IPS-NIHi11 (cell line): ENCODE measurements around the gene AGBL5.

Experiments
- DNase-seq: peaks from one replicate; pipeline ENCODE4 v3.0.0; 2012; ENCODE audit warnings: mixed read lengths, low spot score

Gene AGBL5

GRCh38 chr2:27023740-27024139, 27.7 kb upstream of the AGBL5 start:
- DNase-seq: no peak

- DNase-seq: peak; percentile 89
Observed at GRCh38 chr2:27024188-27024587, 27.3 kb upstream of the AGBL5 start.

DNA sequence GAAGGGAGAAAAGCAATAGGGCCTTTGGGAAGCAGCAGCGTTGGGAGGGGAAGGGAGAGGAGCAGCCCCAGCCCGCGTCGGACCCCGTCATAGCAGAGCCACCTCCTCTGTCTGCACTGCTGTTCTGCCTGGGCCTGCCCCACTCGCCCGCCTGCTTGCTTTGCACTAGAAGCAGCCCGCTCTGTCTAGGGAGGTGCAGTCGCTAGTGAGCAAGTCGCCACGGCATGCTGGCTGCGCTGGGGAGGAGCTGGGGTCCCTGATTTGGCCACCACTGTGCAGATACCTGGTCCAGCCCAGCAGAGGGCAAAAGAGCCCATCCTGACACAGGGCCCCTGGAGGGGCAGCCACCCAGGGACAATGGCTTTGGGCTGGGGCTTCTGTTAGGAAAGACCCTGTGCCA, 26.7 kb upstream of the AGBL5 start:
- peak; percentile 47 for DNase-seq

DNA sequence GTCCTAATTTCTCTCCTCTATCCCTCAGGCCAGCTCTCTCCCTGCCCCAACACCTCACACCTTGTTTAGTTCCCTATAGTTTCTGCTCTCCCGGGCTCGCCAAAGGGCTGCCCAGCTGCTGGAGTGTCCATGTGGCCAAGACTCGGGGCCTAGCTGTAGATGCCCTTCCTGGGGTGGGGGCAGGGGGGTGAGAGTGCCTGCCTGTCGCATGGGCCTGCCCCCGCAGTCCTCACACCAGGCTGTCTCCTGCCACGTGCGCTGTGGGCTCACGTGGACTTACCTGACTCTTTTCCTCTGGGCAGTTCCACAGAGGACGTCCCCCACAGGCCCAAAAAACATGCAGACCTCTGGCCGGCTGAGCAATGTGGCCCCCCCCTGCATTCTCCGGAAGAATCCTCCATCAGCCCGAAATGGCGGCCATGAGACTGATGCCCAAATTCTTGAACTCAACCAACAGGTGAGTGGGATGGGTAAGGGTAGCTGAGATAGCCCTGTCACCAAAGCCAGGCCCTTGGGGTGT, 26.1 kb upstream of the AGBL5 start:
- no peak for DNase-seq

DNA sequence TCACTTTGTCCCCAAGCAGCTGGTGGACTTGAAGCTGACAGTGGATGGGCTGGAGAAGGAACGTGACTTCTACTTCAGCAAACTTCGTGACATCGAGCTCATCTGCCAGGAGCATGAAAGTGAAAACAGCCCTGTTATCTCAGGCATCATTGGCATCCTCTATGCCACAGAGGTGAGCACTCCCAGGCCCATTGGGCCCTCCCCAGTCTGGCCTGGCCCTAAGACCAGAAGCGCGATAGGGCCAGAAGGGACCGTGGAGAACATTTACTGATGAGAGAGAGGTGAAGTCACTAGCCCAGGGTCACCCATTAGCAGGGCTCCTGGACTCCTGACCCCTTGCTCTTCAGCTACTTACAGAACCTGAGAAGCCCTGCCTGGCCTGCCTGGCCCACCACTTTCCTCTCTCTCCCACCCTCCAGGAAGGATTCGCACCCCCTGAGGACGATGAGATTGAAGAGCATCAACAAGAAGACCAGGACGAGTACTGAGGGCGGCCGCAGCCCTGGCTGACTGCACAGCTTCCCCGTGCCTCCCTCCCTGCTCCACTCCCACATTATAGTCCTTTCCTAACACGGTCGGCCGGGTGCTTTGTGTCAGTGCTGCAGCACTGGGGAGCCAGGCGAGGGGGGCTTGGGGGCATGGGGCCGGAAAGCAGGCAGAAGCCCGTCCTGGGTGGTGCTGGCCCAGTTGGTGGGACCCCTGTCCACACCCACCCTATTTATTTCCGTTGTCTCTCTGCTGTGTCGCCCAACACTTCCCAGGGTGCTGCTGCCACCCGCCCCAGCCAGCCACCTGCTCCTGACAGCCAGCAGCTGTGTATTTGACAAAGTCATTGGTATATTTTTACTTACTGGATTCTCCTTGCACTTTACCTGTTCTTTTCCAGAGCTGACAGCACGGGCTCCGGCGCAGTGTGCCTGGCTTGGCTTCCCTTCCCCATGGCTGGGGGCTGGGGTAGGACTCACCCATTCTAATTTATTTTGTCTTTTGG, 25.3 kb upstream of the AGBL5 start:
- no peak for DNase-seq

- no peak for DNase-seq
Observed at GRCh38 chr2:27027211-27027651, 24.2 kb upstream of the AGBL5 start.

- no peak for DNase-seq
Observed at GRCh38 chr2:27029051-27029450, 22.4 kb upstream of the AGBL5 start.

GRCh38 chr2:27032495-27033252, 18.8 kb upstream of the AGBL5 start, which contains the start of gene TMEM214:
TSS of gene TMEM214 (plus strand) at chr2:27032965. CDS start at chr2:27033016, 51 bp downstream.
- DNase-seq: peak; percentile 98

DNA sequence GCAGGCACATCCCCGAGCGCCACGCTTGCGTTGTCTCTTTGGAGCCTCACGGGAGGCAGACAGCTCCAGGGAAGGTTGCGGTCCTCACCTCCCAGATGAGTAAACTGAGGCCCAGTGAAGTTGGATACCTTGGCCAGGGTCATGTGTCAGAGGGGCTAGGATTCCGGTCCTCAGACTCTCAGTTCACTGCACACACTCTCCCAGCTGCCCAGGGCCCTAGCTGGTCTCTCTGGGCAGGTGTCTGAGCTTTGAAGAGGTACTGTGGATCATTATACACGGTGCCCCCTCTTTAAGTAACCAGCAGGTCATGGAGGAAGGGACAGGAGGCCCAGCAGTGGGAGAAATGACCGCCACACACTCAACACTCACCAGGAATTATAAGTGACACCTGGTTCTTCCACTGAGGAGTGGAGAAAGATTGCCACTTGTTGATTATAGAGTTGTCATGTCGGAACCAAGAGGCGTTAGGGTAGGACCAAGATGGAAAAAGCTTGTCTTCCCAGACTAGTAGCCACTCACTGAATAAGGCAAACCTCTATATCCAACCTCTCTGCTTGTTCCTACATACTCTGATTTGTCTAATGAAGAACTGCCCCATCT, 18.1 kb upstream of the AGBL5 start:
- peak; percentile 33 for DNase-seq

DNA sequence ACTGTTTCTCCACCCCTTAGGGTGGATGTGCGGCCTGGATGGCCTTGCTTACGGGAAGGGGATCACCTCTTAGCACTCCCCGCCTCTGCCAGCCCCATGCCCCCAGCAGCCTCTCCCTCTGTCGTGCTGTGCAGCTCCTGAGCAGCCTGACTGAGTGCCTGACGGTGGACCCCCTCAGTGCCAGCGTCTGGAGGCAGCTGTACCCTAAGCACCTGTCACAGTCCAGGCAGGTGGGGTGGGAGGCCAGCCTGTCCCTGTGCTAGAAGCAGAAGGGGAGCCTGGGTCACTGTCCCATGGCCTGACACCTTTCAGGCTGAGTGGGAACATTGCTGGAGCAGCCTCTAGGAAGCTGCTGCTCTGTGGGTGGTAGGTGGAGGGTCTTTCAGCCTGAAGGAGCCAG, 13.5 kb upstream of the AGBL5 start:
- DNase-seq: no peak

- DNase-seq: no peak
Observed at GRCh38 chr2:27038631-27039339, 12.7 kb upstream of the AGBL5 start.

DNA sequence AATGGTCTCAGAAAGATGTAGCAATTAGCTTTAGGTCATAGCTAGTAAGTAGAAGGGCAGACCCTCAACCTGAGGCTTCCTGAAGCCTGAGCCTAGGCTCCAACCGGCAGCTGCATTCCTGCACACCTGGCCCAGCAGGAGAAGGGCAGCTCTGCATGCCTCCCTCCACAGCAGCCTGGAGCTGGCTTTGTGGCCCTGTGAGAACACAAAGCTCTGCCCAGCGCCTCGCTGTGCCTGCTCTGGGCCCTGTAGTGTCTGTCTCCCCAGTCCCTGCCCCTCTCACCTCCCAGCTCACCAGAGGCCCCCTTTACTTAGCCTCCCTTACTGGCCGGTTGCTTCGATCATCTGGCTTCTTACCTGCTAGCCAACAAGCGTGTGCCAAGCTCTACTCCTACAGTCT, 12.0 kb upstream of the AGBL5 start:
- no peak for DNase-seq

DNA sequence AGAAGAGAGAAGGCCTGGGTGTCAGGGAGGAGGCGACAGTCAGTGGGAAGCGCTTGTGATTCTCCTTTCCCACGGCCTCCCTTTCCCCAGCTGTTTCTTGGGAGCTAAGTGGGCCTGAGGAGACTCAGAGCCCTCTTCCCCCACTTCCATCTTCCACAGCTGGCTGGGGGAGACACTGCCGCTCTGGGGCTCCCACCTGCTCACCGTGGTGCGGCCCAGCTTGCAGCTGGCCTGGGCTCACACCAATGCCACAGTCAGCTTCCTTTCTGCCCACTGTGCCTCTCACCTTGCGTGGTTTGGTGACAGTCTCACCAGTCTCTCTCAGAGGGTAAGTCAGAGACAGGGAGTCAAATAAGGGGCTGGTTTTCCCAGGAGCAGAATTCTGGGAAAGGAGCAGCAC, 11.6 kb upstream of the AGBL5 start:
- DNase-seq: no peak

DNA sequence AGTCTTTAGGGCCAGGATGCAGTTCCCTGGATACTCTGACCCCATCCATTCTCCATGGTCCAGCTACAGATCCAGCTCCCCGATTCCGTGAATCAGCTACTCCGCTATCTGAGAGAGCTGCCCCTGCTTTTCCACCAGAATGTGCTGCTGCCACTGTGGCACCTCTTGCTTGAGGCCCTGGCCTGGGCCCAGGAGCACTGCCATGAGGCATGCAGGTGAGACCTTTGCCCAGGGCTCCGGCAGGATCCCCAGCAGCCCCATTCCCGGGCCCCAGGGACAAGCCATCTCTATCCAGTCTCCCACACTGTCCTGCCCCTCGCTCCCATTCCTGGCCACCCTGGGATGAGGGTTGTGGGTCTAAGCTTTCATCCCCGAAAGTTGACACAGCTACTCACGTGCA, 11.2 kb upstream of the AGBL5 start:
- DNase-seq: no peak

DNA sequence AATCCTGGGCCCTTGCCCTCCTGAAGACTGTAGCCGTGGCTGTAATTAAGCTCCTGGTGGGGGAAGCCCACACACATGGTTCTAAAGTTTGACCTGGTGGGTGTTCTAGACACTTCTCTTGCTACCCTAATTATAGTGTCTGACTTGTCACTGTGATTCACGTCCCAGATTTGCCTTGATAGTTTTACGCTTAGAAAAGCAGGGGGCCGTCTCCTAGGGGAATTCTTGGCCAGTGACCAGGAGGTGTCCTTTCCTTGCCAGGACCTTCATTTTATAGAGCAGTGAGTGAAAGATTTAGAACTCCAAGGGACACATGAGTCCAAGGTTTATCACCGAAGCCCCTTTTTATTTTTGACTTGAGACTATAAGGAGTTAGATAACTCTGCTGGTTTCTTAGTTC, 9.7 kb upstream of the AGBL5 start:
- no peak for DNase-seq

DNA sequence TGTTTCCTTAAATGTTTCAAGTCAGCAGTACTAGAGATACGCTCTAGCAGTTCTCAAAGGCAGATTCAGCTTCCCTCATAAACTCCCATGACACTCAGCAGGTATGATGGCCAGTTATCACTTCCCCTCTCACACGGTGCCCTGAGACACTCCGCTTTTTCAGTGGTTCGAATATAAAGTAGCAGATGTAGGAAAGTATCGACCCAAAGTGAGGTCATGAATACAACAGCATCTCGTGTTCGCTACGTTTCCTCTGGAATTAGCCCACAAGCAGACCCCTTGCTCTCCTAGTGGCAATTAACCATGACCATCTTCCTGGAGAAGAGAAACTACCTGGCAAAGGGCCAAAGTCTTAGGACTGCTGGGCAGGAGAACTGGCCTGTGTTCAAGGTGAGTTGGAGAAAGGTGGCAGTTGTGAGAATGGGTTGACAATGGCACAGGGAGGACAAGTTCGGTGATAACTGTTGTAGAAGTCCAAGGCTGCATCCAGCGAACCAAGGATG, 9.3 kb upstream of the AGBL5 start:
- no peak for DNase-seq

GRCh38 chr2:27042985-27043634, 8.4 kb upstream of the AGBL5 start:
- DNase-seq: no peak

GRCh38 chr2:27049422-27050280, 1.8 kb upstream of the AGBL5 start:
- DNase-seq: peak; percentile 80

- DNase-seq: peak; percentile 85
Observed at GRCh38 chr2:27050281-27050995, 1.0 kb upstream of the AGBL5 start.
